HepG2 (cell line): ENCODE results near the gene GSS. TPM values are rescaled to one million over a fixed set of nuclear protein-coding genes. Genes with fewer than 3 reads are reported as not detected.

ENCODE experiments used
- ARHGAP35 ChIP-seq: sonication (generic); formaldehyde crosslinking; IDR thresholded peaks from 2 replicates; pipeline ENCODE4 v1.9.0; 2022; ENCODE audit warnings: mild to moderate bottlenecking, inconsistent platforms, moderate library complexity, missing genetic modification reagents, borderline replicate concordance
- CEBPG ChIP-seq: IDR thresholded peaks from 2 replicates; pipeline ENCODE4 v1.6.1; 2016
- GABPB1 ChIP-seq: IDR thresholded peaks from 2 replicates; pipeline ENCODE4 v1.6.1; 2016; ENCODE audit warnings: mild to moderate bottlenecking, missing genetic modification reagents, moderate library complexity, missing compliant biosample characterization
- GATA4 ChIP-seq: sonication (generic); IDR thresholded peaks from 2 replicates; pipeline ENCODE4 v1.6.1; 2016; ENCODE audit warnings: antibody characterized with exemption, low read depth, borderline replicate concordance
- KAT8 ChIP-seq: IDR thresholded peaks from 2 replicates; pipeline ENCODE4 v1.6.1; 2016; ENCODE audit warnings: missing genetic modification reagents, missing compliant biosample characterization
- KLF9 ChIP-seq: IDR thresholded peaks from 2 replicates; pipeline ENCODE4 v1.6.1; 2016; ENCODE audit warnings: low read depth
- MBD4 ChIP-seq: IDR thresholded peaks from 2 replicates; pipeline ENCODE4 v1.6.1; 2012; ENCODE audit warnings: low read length, inconsistent platforms, borderline replicate concordance
- TEAD3 ChIP-seq: optimal IDR thresholded peaks from 2 replicates; pipeline ENCODE3; 2016; ENCODE audit warnings: borderline replicate concordance
- ZNF207 ChIP-seq: fragments of 450-650 bp; IDR thresholded peaks from 2 replicates; pipeline ENCODE4 v1.6.1; 2016; ENCODE audit warnings: antibody characterized with exemption, borderline replicate concordance
- ZNF383 ChIP-seq: sonication (generic); formaldehyde crosslinking; IDR thresholded peaks from 2 replicates; pipeline ENCODE4 v1.4.0; 2020; ENCODE audit warnings: missing genetic modification reagents, mild to moderate bottlenecking, borderline replicate concordance
- ZNF605 ChIP-seq: sonication (generic); formaldehyde crosslinking; IDR thresholded peaks from 2 replicates; pipeline ENCODE4 v1.8.0; 2022; ENCODE audit warnings: mild to moderate bottlenecking, missing genetic modification reagents
- ZNF720 ChIP-seq: sonication (generic); formaldehyde crosslinking; IDR thresholded peaks from 2 replicates; pipeline ENCODE4 v1.4.0; 2020; ENCODE audit warnings: missing genetic modification reagents
- ZNF773 ChIP-seq: sonication (generic); formaldehyde crosslinking; IDR thresholded peaks from 2 replicates; pipeline ENCODE4 v1.4.0; 2020; ENCODE audit warnings: missing genetic modification reagents, borderline replicate concordance
- ZNF776 ChIP-seq: sonication (generic); formaldehyde crosslinking; IDR thresholded peaks from 2 replicates; pipeline ENCODE4 v1.4.0; 2020; ENCODE audit warnings: mild to moderate bottlenecking, missing genetic modification reagents
- ZNF780A ChIP-seq: sonication (generic); formaldehyde crosslinking; IDR thresholded peaks from 2 replicates; pipeline ENCODE4 v1.8.0; 2022; ENCODE audit warnings: mild to moderate bottlenecking, missing genetic modification reagents, moderate library complexity
- polyA plus RNA-seq, 8 experiments: library from polyadenylated mRNA; depleted of rRNA in 3 of 8; stranded (reverse) in 7 of 8; unstranded in 1 of 8; fragments of >200 nt; fragmentation: Illumina TruSeq in 4 of 8; extraction: Trizol in 4 of 8; gene quantifications; 2 replicates each; pipeline versions ENCODE4 v1.2.1 to v1.2.3, GENCODE V29; 2011 to 2016; ENCODE audit warnings: low read depth in 4 of 8, missing spikeins in 1 of 8, mixed read lengths in 1 of 8; ENCODE audit not compliant: insufficient read depth in 1 of 8
- total RNA-seq, 5 experiments: library from RNA; depleted of rRNA; stranded (reverse); fragments of >200 nt; fragmentation: Illumina TruSeq; extraction: Trizol; gene quantifications; 2 replicates each; pipeline ENCODE4 v1.2.3, GENCODE V29; 2016; ENCODE audit warnings: low read depth in 1 of 5
- TF ChIP-seq, protein P1 (sequence below): sonication (generic); formaldehyde crosslinking; IDR thresholded peaks from 2 replicates; pipeline ENCODE4 v1.9.0; 2021; ENCODE audit warnings: missing genetic modification reagents, borderline replicate concordance
- TF ChIP-seq, protein P2 (sequence below): sonication (generic); formaldehyde crosslinking; IDR thresholded peaks from 2 replicates; pipeline ENCODE4 v1.4.0; 2020; ENCODE audit warnings: missing genetic modification reagents
- TF ChIP-seq, protein P3 (sequence below): sonication (generic); formaldehyde crosslinking; IDR thresholded peaks from 2 replicates; pipeline ENCODE4 v1.5.0; 2020; ENCODE audit warnings: missing genetic modification reagents
- TF ChIP-seq, protein P4 (sequence below): sonication (generic); formaldehyde crosslinking; IDR thresholded peaks from 2 replicates; pipeline ENCODE4 v1.4.0; 2020; ENCODE audit warnings: mild to moderate bottlenecking, missing genetic modification reagents
- TF ChIP-seq, protein P5 (sequence below): IDR thresholded peaks from 2 replicates; pipeline ENCODE4 v1.6.1; 2012; ENCODE audit warnings: low read length, improper control_type of control experiment

GSS gene
- total and polyA plus RNA-seq, 2 of the 13 experiments (the other 11 are each of a cell fraction or from before 2014, with no cell fraction given) = 80.1 to 102 TPM

DNA sequence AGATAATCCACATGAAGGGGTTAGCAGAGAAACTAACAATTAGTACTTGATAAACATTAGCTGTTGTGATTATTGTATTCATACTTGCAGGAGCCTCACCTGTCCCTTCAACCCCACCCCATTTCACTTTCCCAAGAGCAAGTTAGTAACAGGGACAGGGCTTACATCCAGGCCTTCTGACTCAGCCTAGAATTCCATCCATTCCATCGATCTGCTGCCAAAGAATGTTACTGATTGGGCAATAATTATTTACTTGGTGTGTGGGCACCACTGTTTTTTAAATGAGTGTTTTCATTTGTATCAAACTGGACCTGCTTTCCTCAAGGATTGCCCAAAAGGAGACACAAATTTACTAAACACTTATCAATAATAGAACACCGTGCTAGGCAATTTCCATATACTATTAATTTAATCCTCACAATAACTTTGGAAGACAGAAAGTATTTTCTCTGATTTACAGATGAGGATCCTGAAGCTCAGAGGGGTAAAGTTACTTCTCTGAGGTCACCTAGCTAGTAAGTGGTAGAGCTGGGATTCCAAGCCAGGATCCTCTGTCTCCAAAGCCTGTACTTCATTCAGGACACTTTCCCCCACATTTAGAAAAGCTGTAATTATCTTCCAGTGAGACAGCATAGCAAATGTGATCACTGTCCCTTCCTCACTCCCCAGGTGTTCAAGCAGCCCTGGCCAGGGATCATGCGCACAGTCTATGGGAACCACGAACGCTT is 32.8 kb downstream of the GSS start (continued):
- TF ChIP-seq, protein P1, sequence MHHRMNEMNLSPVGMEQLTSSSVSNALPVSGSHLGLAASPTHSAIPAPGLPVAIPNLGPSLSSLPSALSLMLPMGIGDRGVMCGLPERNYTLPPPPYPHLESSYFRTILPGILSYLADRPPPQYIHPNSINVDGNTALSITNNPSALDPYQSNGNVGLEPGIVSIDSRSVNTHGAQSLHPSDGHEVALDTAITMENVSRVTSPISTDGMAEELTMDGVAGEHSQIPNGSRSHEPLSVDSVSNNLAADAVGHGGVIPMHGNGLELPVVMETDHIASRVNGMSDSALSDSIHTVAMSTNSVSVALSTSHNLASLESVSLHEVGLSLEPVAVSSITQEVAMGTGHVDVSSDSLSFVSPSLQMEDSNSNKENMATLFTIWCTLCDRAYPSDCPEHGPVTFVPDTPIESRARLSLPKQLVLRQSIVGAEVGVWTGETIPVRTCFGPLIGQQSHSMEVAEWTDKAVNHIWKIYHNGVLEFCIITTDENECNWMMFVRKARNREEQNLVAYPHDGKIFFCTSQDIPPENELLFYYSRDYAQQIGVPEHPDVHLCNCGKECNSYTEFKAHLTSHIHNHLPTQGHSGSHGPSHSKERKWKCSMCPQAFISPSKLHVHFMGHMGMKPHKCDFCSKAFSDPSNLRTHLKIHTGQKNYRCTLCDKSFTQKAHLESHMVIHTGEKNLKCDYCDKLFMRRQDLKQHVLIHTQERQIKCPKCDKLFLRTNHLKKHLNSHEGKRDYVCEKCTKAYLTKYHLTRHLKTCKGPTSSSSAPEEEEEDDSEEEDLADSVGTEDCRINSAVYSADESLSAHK (CRISPR knock-in tag) = no peak
- TF ChIP-seq, protein P2, sequence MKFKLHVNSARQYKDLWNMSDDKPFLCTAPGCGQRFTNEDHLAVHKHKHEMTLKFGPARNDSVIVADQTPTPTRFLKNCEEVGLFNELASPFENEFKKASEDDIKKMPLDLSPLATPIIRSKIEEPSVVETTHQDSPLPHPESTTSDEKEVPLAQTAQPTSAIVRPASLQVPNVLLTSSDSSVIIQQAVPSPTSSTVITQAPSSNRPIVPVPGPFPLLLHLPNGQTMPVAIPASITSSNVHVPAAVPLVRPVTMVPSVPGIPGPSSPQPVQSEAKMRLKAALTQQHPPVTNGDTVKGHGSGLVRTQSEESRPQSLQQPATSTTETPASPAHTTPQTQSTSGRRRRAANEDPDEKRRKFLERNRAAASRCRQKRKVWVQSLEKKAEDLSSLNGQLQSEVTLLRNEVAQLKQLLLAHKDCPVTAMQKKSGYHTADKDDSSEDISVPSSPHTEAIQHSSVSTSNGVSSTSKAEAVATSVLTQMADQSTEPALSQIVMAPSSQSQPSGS (CRISPR knock-in tag) = no peak
- TF ChIP-seq, protein P3, sequence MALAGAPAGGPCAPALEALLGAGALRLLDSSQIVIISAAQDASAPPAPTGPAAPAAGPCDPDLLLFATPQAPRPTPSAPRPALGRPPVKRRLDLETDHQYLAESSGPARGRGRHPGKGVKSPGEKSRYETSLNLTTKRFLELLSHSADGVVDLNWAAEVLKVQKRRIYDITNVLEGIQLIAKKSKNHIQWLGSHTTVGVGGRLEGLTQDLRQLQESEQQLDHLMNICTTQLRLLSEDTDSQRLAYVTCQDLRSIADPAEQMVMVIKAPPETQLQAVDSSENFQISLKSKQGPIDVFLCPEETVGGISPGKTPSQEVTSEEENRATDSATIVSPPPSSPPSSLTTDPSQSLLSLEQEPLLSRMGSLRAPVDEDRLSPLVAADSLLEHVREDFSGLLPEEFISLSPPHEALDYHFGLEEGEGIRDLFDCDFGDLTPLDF (CRISPR knock-in tag) = no peak
- TF ChIP-seq ZNF207 (no peak), CEBPG (CRISPR knock-in tag) (peak; percentile 81), KLF9 (no peak), ARHGAP35 (no peak), TEAD3 (CRISPR knock-in tag) (peak; percentile 90), GATA4 (no peak), ZNF720 (CRISPR knock-in tag) (no peak), ZNF773 (CRISPR knock-in tag) (no peak), GABPB1 (CRISPR knock-in tag) (no peak), ZNF780A (CRISPR knock-in tag) (no peak), KAT8 (CRISPR knock-in tag) (peak; percentile 30; the same call in 1 of the 2 replicates), MBD4 (no peak), ZNF605 (CRISPR knock-in tag) (0 out of 2 replicates have a peak, but pooled peaks have one; percentile 5), ZNF776 (CRISPR knock-in tag) (no peak), ZNF383 (CRISPR knock-in tag) (no peak)
- TF ChIP-seq, protein P4, sequence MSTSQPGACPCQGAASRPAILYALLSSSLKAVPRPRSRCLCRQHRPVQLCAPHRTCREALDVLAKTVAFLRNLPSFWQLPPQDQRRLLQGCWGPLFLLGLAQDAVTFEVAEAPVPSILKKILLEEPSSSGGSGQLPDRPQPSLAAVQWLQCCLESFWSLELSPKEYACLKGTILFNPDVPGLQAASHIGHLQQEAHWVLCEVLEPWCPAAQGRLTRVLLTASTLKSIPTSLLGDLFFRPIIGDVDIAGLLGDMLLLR = no peak
- TF ChIP-seq, protein P5, sequence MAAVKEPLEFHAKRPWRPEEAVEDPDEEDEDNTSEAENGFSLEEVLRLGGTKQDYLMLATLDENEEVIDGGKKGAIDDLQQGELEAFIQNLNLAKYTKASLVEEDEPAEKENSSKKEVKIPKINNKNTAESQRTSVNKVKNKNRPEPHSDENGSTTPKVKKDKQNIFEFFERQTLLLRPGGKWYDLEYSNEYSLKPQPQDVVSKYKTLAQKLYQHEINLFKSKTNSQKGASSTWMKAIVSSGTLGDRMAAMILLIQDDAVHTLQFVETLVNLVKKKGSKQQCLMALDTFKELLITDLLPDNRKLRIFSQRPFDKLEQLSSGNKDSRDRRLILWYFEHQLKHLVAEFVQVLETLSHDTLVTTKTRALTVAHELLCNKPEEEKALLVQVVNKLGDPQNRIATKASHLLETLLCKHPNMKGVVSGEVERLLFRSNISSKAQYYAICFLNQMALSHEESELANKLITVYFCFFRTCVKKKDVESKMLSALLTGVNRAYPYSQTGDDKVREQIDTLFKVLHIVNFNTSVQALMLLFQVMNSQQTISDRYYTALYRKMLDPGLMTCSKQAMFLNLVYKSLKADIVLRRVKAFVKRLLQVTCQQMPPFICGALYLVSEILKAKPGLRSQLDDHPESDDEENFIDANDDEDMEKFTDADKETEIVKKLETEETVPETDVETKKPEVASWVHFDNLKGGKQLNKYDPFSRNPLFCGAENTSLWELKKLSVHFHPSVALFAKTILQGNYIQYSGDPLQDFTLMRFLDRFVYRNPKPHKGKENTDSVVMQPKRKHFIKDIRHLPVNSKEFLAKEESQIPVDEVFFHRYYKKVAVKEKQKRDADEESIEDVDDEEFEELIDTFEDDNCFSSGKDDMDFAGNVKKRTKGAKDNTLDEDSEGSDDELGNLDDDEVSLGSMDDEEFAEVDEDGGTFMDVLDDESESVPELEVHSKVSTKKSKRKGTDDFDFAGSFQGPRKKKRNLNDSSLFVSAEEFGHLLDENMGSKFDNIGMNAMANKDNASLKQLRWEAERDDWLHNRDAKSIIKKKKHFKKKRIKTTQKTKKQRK = no peak
